RWPE2 (cell line): ENCODE data around the gene DNAJB12.

Experiments
- ATAC-seq: fragments of 200-7000 bp; cut with Tn5 transposase; 3 replicates; pipeline ENCODE4 v1.9.1; 2021; ENCODE audit warnings: low read depth
- DNase-seq: peaks from one replicate; pipeline ENCODE4 v3.0.0-alpha.2; 2020; ENCODE audit warnings: low spot score
- H3K27ac ChIP-seq: fragments of 450-650 bp; 2 replicates; pipeline ENCODE4 v1.5.1; 2017; ENCODE audit warnings: mild to moderate bottlenecking; ENCODE audit not compliant: poor library complexity, severe bottlenecking
- H3K27me3 ChIP-seq: fragments of 250-450 bp; sonication (Bioruptor Pico); 2 replicates; pipeline ENCODE4 v1.5.1; 2021; ENCODE audit warnings: mild to moderate bottlenecking, moderate library complexity; ENCODE audit not compliant: insufficient read depth, poor library complexity, severe bottlenecking
- H3K36me3 ChIP-seq: fragments of 250-450 bp; sonication (Bioruptor Pico); 2 replicates; pipeline ENCODE4 v1.5.1; 2020; ENCODE audit warnings: low read depth, mild to moderate bottlenecking, moderate library complexity
- H3K4me1 ChIP-seq: fragments of 250-450 bp; sonication (Bioruptor Pico); 2 replicates; pipeline ENCODE4 v1.5.1; 2021; ENCODE audit warnings: mild to moderate bottlenecking, moderate library complexity; ENCODE audit not compliant: insufficient read depth, poor library complexity, severe bottlenecking
- H3K4me3 ChIP-seq: fragments of 250-450 bp; sonication (Bioruptor Pico); 2 replicates; pipeline ENCODE4 v1.5.1; 2021; ENCODE audit warnings: mild to moderate bottlenecking, moderate library complexity; ENCODE audit not compliant: severe bottlenecking
- H3K9me3 ChIP-seq: fragments of 250-450 bp; sonication (Bioruptor Pico); 2 replicates; pipeline ENCODE4 v1.5.1; 2021; ENCODE audit warnings: mild to moderate bottlenecking, moderate library complexity; ENCODE audit not compliant: severe bottlenecking
- TF ChIP-seq, protein P1 (sequence below): fragments of 450-650 bp; IDR thresholded peaks from one replicate; pipeline ENCODE4 v1.5.1; 2017; ENCODE audit warnings: mild to moderate bottlenecking, moderate library complexity; ENCODE audit not compliant: poor library complexity, severe bottlenecking

The DNAJB12 gene

GRCh38 chr10:72292223-72292691 lies 62.5 kb downstream of the DNAJB12 start:
- Histone ChIP-seq H3K27me3 (no peaks in the 10 kb centered on the region), H3K36me3 (0 out of 2 replicates have a peak, but pooled peaks cover 6% of the 10 kb centered on the region), H3K27ac (peak overlapping the region; percentile 94), H3K4me3 (no peak overlapping the region), H3K9me3 (no peaks in the 10 kb centered on the region), H3K4me1 (peaks cover 33% of the 10 kb centered on the region)
- TF ChIP-seq, protein P1, sequence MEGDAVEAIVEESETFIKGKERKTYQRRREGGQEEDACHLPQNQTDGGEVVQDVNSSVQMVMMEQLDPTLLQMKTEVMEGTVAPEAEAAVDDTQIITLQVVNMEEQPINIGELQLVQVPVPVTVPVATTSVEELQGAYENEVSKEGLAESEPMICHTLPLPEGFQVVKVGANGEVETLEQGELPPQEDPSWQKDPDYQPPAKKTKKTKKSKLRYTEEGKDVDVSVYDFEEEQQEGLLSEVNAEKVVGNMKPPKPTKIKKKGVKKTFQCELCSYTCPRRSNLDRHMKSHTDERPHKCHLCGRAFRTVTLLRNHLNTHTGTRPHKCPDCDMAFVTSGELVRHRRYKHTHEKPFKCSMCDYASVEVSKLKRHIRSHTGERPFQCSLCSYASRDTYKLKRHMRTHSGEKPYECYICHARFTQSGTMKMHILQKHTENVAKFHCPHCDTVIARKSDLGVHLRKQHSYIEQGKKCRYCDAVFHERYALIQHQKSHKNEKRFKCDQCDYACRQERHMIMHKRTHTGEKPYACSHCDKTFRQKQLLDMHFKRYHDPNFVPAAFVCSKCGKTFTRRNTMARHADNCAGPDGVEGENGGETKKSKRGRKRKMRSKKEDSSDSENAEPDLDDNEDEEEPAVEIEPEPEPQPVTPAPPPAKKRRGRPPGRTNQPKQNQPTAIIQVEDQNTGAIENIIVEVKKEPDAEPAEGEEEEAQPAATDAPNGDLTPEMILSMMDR: no peak
- peak; percentile 86 for ATAC-seq
- peak; percentile 95 for DNase-seq

- H3K36me3 ChIP-seq: no peaks in the 10 kb centered on the region
- ATAC-seq (no peak), DNase-seq (no peak)
- no peaks in the 10 kb centered on the region for H3K27me3 ChIP-seq
- H3K9me3 ChIP-seq: no peaks in the 10 kb centered on the region
- TF ChIP-seq, protein P1: no peak
- peak overlapping the region; percentile 94 for H3K27ac ChIP-seq
- no peak overlapping the region for H3K4me3 ChIP-seq
- H3K4me1 ChIP-seq: peaks cover 21% of the 10 kb centered on the region
Observed at GRCh38 chr10:72291019-72291532, 63.6 kb downstream of the DNAJB12 start.

GRCh38 chr10:72285972-72286521 lies 68.7 kb downstream of the DNAJB12 start:
- H3K36me3 ChIP-seq: no peaks in the 10 kb centered on the region
- H3K9me3 ChIP-seq: no peaks in the 10 kb centered on the region
- no peak overlapping the region for H3K4me3 ChIP-seq
- no peaks in the 10 kb centered on the region for H3K27me3 ChIP-seq
- peaks cover under 1% of the 10 kb centered on the region for H3K4me1 ChIP-seq
- H3K27ac ChIP-seq: no peak overlapping the region
- TF ChIP-seq, protein P1: no peak
- no peak for DNase-seq
- ATAC-seq: no peak

GRCh38 chr10:72283131-72283530 lies 71.6 kb downstream of the DNAJB12 start:
- Histone ChIP-seq H3K4me3 (no peak overlapping the region), H3K4me1 (no peaks in the 10 kb centered on the region), H3K27ac (no peak overlapping the region), H3K9me3 (no peaks in the 10 kb centered on the region), H3K36me3 (no peaks in the 10 kb centered on the region), H3K27me3 (no peaks in the 10 kb centered on the region)
- DNase-seq (no peak), ATAC-seq (no peak)
- TF ChIP-seq, protein P1: no peak
